GM19035 (cell line): Measurements from ENCODE around the gene LGR6.
"Not testable (repeated sequence)": the region's sequence is repeated elsewhere in the genome, so short reads cannot be mapped to it uniquely, and the experiment has no call there.

ENCODE experiments used
- ATAC-seq: cut with Tn5 transposase; IDR thresholded peaks from one replicate; pipeline ENCODE4 v1.9.1; 2021; ENCODE audit not compliant: unreplicated experiment

LGR6 gene

GRCh38 chr1:202319381-202320080 lies 125.9 kb downstream of the LGR6 start:
- no peak for ATAC-seq

DNA sequence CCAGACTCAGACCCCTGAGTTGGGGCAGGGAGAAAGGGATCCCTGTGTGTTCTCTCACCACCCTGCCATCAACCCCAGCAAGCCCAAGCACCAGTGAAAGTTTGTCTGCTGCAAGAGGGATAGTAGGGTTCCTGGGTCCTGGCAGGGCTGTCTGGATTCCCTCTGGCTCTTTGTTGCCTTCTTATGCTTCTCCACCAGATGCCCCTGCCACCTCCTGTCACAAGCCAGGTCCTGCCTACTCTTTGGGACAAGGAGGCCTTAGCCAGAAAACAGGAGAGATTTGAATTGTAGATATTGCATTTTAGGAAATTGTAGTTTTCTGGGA lies 126.4 kb downstream of the LGR6 start:
- ATAC-seq, result no peak

GRCh38 chr1:202323731-202324130 lies 130.1 kb downstream of the LGR6 start:
- no peak for ATAC-seq

DNA sequence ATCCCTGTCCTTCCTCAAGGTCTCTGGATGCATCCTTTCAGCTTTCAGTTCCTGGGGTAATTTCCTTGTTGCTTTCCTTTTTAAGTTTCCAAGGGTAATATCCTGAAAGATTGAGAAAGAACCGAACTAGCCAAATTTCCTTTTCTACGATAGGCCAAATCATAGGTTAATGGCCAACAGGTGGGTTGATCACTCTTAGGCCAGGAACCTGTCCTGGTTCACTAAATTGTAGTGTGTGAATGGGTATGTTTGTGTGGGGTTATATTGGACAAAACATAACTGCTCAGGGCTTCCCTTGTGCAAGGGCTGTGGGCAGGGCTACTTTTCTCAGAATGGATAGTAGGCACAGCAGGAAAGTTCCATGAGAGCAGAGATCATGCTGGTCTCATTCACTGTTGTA lies 131.0 kb downstream of the LGR6 start:
- ATAC-seq, result no peak

DNA sequence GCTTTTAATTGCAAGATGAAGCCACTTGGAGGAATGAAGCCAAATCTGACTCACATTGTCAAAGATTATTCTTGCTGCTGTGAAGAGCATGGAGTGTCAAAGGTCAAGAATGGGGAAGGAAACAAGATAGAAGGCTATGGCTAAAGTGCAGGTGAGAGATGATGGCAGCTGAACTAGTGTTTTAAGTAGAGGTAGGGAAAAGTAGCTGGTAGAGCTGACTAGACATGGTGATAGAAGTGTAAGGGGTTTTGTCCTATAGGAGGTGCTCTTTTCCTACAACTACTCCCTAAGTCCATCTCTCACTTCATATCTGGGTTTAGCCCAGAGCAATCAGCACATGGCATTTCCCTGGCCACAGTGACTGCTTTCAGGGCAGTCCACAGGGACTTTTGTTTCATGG lies 136.3 kb downstream of the LGR6 start:
- no peak for ATAC-seq

DNA sequence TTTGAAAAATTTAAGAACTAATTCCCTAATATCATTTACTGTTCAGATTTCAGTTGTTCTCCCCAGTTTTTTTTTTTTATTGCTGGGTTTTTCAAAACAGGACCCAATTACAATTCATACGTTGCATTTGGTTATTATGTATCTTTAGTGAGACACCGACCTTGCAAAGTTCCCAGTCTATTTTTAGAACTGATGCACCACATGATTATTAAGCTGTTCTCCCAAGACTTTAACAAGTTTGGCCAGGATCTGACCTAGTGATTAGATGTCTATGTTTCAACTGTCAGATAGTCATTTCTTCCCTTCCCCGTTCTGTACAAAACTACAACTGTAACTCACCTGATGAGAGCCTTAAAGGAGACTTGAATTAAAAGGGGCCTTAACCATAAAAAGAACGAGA lies 140.3 kb downstream of the LGR6 start:
- ATAC-seq, result no peak

- no peak for ATAC-seq
Measured at GRCh38 chr1:202343652-202344349, 150.2 kb downstream of the LGR6 start.

DNA sequence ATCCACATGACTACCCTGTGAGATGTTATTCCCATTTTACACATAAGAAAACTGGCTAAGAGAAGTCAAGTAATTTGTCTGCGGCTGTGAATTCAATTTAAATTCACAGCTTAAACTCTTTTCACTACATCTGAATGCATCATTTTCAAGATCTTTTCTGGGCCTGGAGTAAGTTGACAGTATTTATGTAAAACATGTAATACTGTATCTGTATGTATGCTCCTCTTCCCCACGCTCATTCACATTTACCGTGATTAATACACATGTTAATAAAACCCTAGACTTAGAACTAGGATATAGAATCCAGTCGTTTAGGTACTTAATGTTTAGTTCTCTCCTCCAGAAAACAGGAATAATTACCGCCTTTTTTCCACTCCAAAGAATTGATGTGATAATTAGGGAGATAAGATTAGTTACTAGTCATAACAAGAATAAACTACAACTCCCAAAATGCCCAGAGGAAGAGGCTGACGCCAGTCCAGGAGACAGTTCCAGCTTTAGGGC lies 154.5 kb downstream of the LGR6 start:
- ATAC-seq, result no peak

DNA sequence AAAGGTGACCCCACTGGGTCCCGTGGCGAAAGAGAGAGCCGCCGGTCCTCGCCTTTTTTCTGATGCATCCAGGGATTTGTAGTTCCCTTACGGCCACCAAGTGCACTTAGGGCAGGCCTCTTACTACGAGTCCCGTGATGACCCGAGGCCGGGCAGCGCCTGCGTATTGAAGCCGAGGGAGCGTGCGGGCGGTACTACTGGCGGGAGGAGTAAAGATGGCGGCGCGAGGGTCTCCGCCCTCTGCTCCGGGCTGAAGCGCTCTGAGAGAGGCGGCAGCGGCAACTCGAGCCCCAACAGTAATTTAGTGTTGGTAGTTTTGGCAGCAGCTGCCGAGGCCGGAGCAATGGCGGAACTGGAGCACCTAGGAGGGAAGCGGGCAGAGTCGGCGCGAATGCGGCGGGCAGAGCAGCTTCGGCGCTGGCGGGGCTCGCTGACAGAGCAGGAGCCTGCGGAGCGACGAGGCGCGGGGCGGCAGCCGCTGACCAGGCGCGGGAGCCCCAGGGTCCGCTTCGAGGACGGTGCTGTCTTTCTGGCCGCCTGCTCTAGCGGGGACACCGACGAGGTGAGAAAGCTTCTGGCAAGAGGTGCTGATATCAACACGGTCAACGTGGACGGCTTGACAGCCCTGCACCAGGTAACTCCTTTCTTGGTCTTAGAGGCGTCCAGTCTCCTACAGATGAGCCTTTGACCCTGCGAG lies 155.1 kb downstream of the LGR6 start, which contains the start of gene PPP1R12B:
PPP1R12B (plus strand) TSS at position 191 of the 697 bp plus-strand sequence; CDS start at position 344, 153 bp downstream.
- ATAC-seq, result peak; percentile 93

- ATAC-seq, result peak; percentile 7
Measured at GRCh38 chr1:202349206-202349928, 155.8 kb downstream of the LGR6 start.

- no peak for ATAC-seq
Measured at GRCh38 chr1:202351725-202352124, 158.1 kb downstream of the LGR6 start.

DNA sequence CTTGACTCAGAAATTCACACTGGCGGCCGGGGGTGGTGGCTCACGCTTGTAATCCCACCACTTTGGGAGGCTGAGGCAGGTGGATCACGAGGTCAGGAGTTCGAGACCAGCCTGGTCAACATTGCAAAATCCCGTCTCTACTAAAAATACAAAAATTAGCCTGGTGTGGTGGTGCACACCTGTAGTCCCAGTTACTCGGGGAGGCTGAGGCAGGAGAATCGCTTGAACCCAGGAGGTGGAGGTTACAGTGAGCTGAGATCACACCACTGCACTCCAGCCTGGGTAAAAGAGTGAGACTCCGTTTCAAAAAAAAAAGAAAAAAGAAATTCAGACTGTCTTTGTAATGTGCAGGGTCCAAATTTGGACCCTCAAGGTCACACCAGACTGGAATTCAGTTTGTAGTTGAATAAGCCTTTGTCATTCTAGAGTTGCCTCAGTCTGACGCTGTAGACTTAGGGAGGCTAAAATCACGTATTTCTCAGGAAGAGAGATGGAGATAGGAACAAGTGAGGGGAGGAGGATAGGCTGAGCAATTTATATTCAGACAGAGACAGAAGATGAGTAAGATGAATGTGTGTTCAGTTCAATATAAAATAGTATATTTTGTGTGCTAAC lies 159.1 kb downstream of the LGR6 start:
- ATAC-seq, result not testable (repeated sequence)

DNA sequence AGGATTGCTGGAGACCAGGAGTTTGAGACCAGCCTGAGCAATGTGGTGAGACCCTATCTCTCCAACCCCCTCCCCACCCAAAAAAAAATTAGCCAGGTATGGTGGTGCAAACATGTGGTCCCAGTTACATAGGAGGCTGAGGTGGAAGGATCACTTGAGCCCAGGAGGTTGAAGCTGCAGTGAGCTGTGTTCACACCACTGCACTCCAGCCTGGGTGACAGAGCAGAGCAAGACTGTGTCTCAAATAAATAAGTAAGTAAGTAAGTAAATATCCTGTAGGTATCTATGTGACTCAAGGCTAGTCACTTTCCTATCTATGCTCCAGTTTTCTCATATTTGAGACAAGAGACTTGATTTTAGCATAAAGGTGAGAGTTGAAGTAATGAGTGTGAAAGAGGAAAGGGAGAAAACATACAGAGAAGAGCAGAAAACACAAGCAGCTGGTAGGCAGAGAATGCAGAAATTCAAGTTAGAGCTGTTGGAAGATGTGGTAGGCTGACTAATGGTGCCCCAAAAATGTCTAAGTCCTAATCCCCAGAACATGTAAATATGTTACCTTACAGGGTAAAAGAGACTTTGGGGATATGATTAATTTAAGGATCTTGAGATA lies 162.4 kb downstream of the LGR6 start:
- ATAC-seq, result no peak

- no peak for ATAC-seq
Measured at GRCh38 chr1:202357506-202357905, 163.9 kb downstream of the LGR6 start.

DNA sequence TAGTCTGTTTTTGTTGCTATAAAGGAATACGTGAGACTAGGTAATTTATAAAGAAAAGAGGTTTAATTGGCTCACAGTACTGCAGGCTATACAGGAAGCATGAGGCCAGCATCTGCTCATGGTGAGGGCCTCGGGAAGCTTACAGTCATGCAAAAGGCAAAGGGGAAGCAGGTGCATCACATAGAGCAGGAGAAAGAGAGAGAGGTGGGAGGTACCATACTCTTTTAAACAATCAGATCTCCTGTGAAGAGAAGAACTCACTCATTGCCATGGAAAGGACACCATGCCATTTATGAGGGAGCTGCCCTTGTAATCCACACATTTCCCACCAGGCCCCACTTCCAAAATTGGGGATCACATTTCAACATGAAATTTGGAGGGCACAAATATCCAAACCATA lies 167.6 kb downstream of the LGR6 start:
- ATAC-seq, result no peak

- no peak for ATAC-seq
Measured at GRCh38 chr1:202361701-202362100, 168.1 kb downstream of the LGR6 start.

DNA sequence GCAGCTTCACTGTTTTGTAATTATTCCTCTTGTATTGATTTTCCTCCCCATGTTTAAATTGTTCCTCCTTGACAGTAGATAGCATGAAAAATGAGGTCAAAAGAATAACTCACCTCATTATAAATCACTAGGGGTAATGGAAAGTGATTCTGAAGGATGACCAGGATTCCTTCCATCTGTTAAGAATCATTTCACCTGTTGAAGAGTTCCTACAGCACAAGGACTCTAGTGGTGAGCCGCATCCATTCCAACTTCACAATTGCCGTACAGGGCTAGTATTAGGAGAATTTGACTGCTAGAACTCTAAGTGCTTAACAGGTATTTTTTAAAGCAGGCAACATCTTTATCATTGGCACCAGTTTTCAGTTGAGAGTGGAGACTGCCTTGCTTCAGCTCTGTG lies 168.6 kb downstream of the LGR6 start:
- no peak for ATAC-seq

GRCh38 chr1:202365092-202365815 lies 171.7 kb downstream of the LGR6 start:
- ATAC-seq, result no peak

DNA sequence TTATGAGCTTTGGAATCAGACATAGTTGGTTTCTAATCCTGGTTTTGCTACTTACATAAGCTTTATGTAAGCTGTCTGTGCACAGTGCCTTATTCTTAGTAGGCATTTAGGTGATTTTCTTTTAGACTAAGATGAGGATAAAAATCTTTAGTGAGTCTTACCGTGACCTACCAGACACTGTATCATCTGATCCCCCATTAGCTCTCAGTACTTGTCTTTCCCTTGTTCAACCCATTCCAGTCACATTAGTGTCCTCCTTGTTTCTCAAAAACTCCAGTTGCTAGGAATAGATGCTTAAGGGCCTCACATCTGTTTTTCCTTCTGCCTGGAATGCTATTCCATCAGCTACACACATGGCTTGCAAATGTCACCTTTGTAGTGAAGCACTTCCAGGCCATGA lies 173.7 kb downstream of the LGR6 start:
- ATAC-seq, result no peak
